PC-9 (cell line): ENCODE measurements around the gene SPPL2B.

ENCODE experiments used
- EZH2 ChIP-seq: fragments of 200-600 bp; sonication (generic); IDR thresholded peaks from 2 replicates; pipeline ENCODE4 v1.8.0; 2017; ENCODE audit warnings: antibody characterized with exemption, low read depth
- TF ChIP-seq, protein P1 (sequence below): fragments of 200-600 bp; sonication (generic); conservative IDR thresholded peaks from 2 replicates; pipeline ENCODE4 v1.6.1; 2017; ENCODE audit warnings: mixed run types, antibody characterized with exemption, mild to moderate bottlenecking, moderate library complexity

DNA sequence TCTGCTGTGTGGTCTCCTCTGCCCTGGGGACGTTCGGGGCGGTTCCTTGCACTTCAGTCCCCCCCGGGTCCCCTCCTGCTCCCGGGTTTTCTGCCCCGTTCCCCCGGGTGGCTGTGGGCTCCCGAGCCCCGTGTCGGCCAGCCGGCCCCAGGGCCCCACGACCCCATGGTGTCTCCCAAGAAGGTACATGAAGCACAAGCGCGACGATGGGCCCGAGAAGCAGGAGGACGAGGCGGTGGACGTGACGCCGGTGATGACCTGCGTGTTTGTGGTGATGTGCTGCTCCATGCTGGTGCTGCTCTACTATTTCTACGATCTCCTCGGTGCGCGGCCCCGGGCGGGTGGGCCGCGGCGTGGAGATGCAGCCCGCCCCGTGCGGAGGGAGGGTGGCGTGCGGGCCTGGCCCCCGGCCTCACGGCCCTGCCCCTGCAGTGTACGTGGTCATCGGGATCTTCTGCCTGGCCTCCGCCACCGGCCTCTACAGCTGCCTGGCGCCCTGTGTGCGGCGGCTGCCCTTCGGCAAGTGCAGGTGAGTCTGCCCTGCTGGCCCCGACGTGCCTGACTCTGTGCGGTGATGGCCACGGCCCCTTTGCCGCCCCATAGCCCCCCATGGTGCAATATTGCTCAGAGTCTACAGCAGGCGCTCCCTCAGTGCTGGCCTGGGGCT, 11.3 kb downstream of the SPPL2B start:
- TF ChIP-seq, protein P1, sequence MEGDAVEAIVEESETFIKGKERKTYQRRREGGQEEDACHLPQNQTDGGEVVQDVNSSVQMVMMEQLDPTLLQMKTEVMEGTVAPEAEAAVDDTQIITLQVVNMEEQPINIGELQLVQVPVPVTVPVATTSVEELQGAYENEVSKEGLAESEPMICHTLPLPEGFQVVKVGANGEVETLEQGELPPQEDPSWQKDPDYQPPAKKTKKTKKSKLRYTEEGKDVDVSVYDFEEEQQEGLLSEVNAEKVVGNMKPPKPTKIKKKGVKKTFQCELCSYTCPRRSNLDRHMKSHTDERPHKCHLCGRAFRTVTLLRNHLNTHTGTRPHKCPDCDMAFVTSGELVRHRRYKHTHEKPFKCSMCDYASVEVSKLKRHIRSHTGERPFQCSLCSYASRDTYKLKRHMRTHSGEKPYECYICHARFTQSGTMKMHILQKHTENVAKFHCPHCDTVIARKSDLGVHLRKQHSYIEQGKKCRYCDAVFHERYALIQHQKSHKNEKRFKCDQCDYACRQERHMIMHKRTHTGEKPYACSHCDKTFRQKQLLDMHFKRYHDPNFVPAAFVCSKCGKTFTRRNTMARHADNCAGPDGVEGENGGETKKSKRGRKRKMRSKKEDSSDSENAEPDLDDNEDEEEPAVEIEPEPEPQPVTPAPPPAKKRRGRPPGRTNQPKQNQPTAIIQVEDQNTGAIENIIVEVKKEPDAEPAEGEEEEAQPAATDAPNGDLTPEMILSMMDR = no peak
- TF ChIP-seq EZH2 = no peak
